Spleen (tissue), 7 donors: ENCODE data around the gene CIAPIN1.

ENCODE experiments used
- CTCF ChIP-seq, 11 experiments: fragments of 200-600 bp in 7 of 11; fragments of 450-650 bp in 4 of 11; sonication (generic) in 4 of 11; IDR thresholded peaks in 8 of 11; conservative IDR thresholded peaks in 3 of 11; 1 replicate in 7 of 11; 2 replicates in 4 of 11; pipeline versions ENCODE4 v1.4.0 to v1.8.0; 2016 to 2021; ENCODE audit warnings: antibody characterized with exemption in 11 of 11, inconsistent platforms in 4 of 11, mild to moderate bottlenecking in 1 of 11
- POLR2A ChIP-seq, 3 donors: fragments of 450-650 bp; IDR thresholded peaks; one replicate each; pipeline ENCODE4 v1.5.1; 2017; ENCODE audit warnings: antibody characterized with exemption in 3 of 3, mild to moderate bottlenecking in 1 of 3
- POLR2AphosphoS5 ChIP-seq, 3 donors: sonication (generic); formaldehyde crosslinking; IDR thresholded peaks; one replicate each; pipeline ENCODE4 v1.5.1; 2017; ENCODE audit warnings: antibody characterized with exemption in 3 of 3
- donor health status: DM: no; HTN: no; CAD: no; lungs with moderate emphysema.
- donor health status: DM: no; HTN: no; CAD: no.
- donor health status: DM: no; HTN: no; CAD: no.

DNA sequence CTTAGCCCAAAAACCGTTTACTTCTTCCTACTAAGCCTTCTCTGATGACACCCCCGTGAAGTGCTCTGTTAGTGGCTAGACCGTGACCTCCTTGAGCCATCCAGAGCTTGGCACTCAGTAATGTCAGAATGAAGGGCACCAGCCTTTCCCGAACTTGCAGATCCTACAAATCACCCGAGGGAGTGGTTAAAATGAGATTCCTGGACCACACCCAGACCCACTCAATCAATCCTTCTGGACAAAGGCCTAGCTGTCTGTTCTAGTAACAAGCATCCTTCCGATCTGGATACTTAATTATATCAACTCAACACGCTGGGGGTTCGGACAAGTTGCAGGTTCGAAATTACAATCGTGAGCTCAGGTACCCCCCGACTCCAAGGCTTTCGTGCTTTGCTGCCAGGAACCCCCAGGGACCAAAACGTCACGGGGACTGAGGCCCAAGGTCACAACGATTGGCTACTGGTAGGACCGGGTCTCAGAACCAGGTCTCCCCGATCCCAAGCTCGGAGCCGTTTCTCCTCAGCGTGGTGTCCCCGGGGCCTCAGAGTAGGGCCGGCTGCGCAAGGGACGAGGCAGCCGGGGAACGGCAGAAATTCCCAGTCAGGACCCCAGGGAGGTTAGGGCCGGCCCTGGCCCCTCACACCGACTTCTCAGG lies 527 bp downstream of the CIAPIN1 start:
- no peak for TF ChIP-seq CTCF (IDR thresholded peaks at IDR 0.05 in 8 of 11, conservative IDR thresholded peaks at IDR 0.05 in 3 of 11)
- TF ChIP-seq POLR2A (IDR thresholded peaks at IDR 0.05) = no peak
- no peak for TF ChIP-seq POLR2AphosphoS5 (IDR thresholded peaks at IDR 0.05)
